Neural cell (in vitro differentiated cells): ENCODE data around the gene GPX6. TPM values are rescaled to one million over a fixed set of nuclear protein-coding genes. Genes with fewer than 3 reads are reported as not detected.
"Not testable (repeated sequence)": the region's sequence is repeated elsewhere in the genome, so short reads cannot be mapped to it uniquely, and the experiment has no call there.

Experiments used
- H2AFZ ChIP-seq: fragments of 200-600, 300-800 bp; sonication (generic), shearing (Covaris generic); 2 replicates; pipeline ENCODE4 v1.6.0; 2014; ENCODE audit warnings: low read depth, mild to moderate bottlenecking, antibody characterized with exemption, low read length, moderate library complexity
- H3F3A ChIP-seq: fragments of 200-600 bp; shearing (Covaris generic); 2 replicates; pipeline ENCODE4 v1.6.1; 2016; ENCODE audit warnings: mild to moderate bottlenecking, moderate library complexity, mixed read lengths, antibody characterized with exemption, low read length; ENCODE audit not compliant: insufficient read depth, poor library complexity, severe bottlenecking
- H3K27ac ChIP-seq: fragments of 200-600, 300-800 bp; sonication (generic), shearing (Covaris generic); 2 replicates; pipeline ENCODE4 v1.5.1; 2014; ENCODE audit warnings: mild to moderate bottlenecking, low read length, moderate library complexity
- H3K27me3 ChIP-seq: fragments of 300-800, 200-600 bp; sonication (generic), shearing (Covaris generic); 2 replicates; pipeline ENCODE4 v1.6.0; 2014; ENCODE audit warnings: mild to moderate bottlenecking, low read depth, low read length, moderate library complexity; ENCODE audit not compliant: insufficient read depth
- H3K36me3 ChIP-seq: fragments of 300-800, 200-600 bp; sonication (generic), shearing (Covaris generic); 2 replicates; pipeline ENCODE4 v1.5.1; 2014; ENCODE audit warnings: mild to moderate bottlenecking, antibody characterized with exemption, low read length, moderate library complexity; ENCODE audit not compliant: insufficient read depth
- H3K4me2 ChIP-seq: fragments of 300-800, 200-600 bp; sonication (generic), shearing (Covaris generic); 2 replicates; pipeline ENCODE4 v1.6.0; 2014; ENCODE audit warnings: mild to moderate bottlenecking, low read length
- H3K4me3 ChIP-seq: fragments of 300-800, 200-600 bp; sonication (generic), shearing (Covaris generic); 2 replicates; pipeline ENCODE4 v1.5.1; 2014; ENCODE audit warnings: mild to moderate bottlenecking, low read length, moderate library complexity
- H3K79me2 ChIP-seq: fragments of 200-600 bp; shearing (Covaris generic); replicated peaks from 2 replicates; pipeline ENCODE4 v1.6.0; 2014; ENCODE audit warnings: mild to moderate bottlenecking, low read length, moderate library complexity; ENCODE audit not compliant: insufficient read depth
- H3K9ac ChIP-seq: fragments of 300-800, 200-600 bp; sonication (generic), shearing (Covaris generic); 2 replicates; pipeline ENCODE4 v1.6.1; 2016; ENCODE audit warnings: mild to moderate bottlenecking, low read length, mixed read lengths
- H3K9me2 ChIP-seq: fragments of 200-600 bp; shearing (Covaris generic); 2 replicates; pipeline ENCODE4 v1.6.1; 2016; ENCODE audit warnings: mild to moderate bottlenecking, low read length, mixed read lengths; ENCODE audit not compliant: insufficient read depth
- H3K9me3 ChIP-seq: fragments of 200-600, 300-800 bp; sonication (generic), shearing (Covaris generic); 2 replicates; pipeline ENCODE4 v1.6.1; 2016; ENCODE audit warnings: mild to moderate bottlenecking, mixed run types, low read length, moderate library complexity, mixed read lengths
- H4K20me1 ChIP-seq: fragments of 200-600 bp; shearing (Covaris generic); 2 replicates; pipeline ENCODE4 v1.6.1; 2016; ENCODE audit warnings: mild to moderate bottlenecking, mixed run types; ENCODE audit not compliant: insufficient read depth
- EP300 ChIP-seq: fragments of 450-650 bp; conservative IDR thresholded peaks from 2 replicates; pipeline ENCODE4 v1.6.1; 2014; ENCODE audit warnings: antibody characterized with exemption, mild to moderate bottlenecking, moderate library complexity; ENCODE audit not compliant: poor library complexity, severe bottlenecking
- EZH2 ChIP-seq: fragments of 200-600, 300-800 bp; shearing (Covaris generic), sonication (generic); IDR thresholded peaks from 2 replicates; pipeline ENCODE4 v1.6.1; 2014; ENCODE audit warnings: antibody characterized with exemption, low read length, borderline replicate concordance, mild to moderate bottlenecking; ENCODE audit not compliant: insufficient read depth, poor library complexity, severe bottlenecking
- MXI1 ChIP-seq: fragments of 450-650 bp; conservative IDR thresholded peaks from 2 replicates; pipeline ENCODE4 v1.6.1; 2014; ENCODE audit warnings: antibody characterized with exemption, mild to moderate bottlenecking; ENCODE audit not compliant: poor library complexity, severe bottlenecking
- POLR2AphosphoS5 ChIP-seq: IDR thresholded peaks from 2 replicates; pipeline ENCODE4 v1.6.1; 2012
- RAD21 ChIP-seq: fragments of 450-650 bp; conservative IDR thresholded peaks from 2 replicates; pipeline ENCODE4 v1.6.1; 2014; ENCODE audit warnings: antibody characterized with exemption, mild to moderate bottlenecking, moderate library complexity
- SMC3 ChIP-seq: fragments of 450-650 bp; conservative IDR thresholded peaks from 2 replicates; pipeline ENCODE4 v1.6.1; 2014; ENCODE audit warnings: antibody characterized with exemption, mild to moderate bottlenecking, moderate library complexity; ENCODE audit not compliant: poor library complexity
- TAF1 ChIP-seq: IDR thresholded peaks from 2 replicates; pipeline ENCODE4 v1.6.1; 2012; ENCODE audit warnings: low read depth
- polyA plus RNA-seq: library from polyadenylated mRNA; depleted of rRNA; stranded (reverse); fragments of >200 nt; gene quantifications from 2 replicates; pipeline ENCODE4 v1.2.3, GENCODE V29; 2014
- TF ChIP-seq, protein P1 (sequence below): IDR thresholded peaks from 2 replicates; pipeline ENCODE4 v1.6.1; 2012; ENCODE audit warnings: borderline replicate concordance
- TF ChIP-seq, protein P2 (sequence below): fragments of 450-650 bp; IDR thresholded peaks from 2 replicates; pipeline ENCODE4 v1.5.1; 2014; ENCODE audit warnings: antibody characterized with exemption, mild to moderate bottlenecking, moderate library complexity; ENCODE audit not compliant: poor library complexity, severe bottlenecking

Gene GPX6
- polyA plus RNA-seq, 1 donor from 2014 or later, result not detected

DNA sequence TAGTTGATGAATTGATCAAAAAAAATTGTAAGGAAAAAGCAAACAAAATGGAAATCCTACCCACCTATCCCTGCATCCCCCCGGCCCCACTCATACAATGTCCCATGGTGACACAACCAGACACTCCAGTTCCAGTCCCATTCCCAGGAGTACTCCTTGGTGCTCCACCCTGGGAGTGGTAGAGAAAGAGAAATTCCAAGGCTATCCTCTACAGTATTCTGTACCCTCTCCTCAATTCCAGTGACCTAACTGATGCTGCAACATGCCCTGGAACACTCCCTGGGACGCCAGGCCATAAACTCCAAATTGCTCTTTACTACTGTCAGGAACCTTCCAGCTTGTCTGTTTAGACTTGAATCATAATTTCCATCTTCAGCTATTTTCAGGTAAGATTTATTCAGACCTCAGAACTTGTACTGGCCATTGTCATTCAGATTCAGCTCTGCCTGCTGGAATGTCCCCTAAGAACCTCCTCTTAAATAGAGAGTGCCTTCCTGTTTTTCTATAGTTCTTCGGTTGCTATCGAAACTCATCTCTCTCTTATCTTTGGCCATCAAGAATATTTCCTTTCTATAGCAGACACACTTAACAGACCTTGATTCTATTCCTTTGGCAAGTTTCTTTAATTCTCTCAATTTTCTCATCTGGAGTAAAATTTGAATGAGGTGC, 8.7 kb downstream of the GPX6 start:
- Histone ChIP-seq H3K4me3 (no peak overlapping the region), H2AFZ (no peak overlapping the region), H3K27me3 (no peaks in the 10 kb centered on the region), H4K20me1 (no peaks in the 10 kb centered on the region), H3K27ac (no peak overlapping the region), H3K79me2 (no peaks in the 10 kb centered on the region), H3F3A (no peaks in the 10 kb centered on the region), H3K9me2 (no peaks in the 10 kb centered on the region), H3K36me3 (no peaks in the 10 kb centered on the region), H3K9me3 (no peaks in the 10 kb centered on the region), H3K4me2 (no peak overlapping the region), H3K9ac (no peak overlapping the region)
- TF ChIP-seq SMC3, result no peak
- no peak for TF ChIP-seq MXI1
- no peak for TF ChIP-seq RAD21
- TF ChIP-seq EZH2, result no peak
- TF ChIP-seq TAF1, result no peak
- no peak for TF ChIP-seq POLR2AphosphoS5
- no peak for TF ChIP-seq EP300
- TF ChIP-seq, protein P1, sequence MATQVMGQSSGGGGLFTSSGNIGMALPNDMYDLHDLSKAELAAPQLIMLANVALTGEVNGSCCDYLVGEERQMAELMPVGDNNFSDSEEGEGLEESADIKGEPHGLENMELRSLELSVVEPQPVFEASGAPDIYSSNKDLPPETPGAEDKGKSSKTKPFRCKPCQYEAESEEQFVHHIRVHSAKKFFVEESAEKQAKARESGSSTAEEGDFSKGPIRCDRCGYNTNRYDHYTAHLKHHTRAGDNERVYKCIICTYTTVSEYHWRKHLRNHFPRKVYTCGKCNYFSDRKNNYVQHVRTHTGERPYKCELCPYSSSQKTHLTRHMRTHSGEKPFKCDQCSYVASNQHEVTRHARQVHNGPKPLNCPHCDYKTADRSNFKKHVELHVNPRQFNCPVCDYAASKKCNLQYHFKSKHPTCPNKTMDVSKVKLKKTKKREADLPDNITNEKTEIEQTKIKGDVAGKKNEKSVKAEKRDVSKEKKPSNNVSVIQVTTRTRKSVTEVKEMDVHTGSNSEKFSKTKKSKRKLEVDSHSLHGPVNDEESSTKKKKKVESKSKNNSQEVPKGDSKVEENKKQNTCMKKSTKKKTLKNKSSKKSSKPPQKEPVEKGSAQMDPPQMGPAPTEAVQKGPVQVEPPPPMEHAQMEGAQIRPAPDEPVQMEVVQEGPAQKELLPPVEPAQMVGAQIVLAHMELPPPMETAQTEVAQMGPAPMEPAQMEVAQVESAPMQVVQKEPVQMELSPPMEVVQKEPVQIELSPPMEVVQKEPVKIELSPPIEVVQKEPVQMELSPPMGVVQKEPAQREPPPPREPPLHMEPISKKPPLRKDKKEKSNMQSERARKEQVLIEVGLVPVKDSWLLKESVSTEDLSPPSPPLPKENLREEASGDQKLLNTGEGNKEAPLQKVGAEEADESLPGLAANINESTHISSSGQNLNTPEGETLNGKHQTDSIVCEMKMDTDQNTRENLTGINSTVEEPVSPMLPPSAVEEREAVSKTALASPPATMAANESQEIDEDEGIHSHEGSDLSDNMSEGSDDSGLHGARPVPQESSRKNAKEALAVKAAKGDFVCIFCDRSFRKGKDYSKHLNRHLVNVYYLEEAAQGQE, result no peak
- TF ChIP-seq, protein P2, sequence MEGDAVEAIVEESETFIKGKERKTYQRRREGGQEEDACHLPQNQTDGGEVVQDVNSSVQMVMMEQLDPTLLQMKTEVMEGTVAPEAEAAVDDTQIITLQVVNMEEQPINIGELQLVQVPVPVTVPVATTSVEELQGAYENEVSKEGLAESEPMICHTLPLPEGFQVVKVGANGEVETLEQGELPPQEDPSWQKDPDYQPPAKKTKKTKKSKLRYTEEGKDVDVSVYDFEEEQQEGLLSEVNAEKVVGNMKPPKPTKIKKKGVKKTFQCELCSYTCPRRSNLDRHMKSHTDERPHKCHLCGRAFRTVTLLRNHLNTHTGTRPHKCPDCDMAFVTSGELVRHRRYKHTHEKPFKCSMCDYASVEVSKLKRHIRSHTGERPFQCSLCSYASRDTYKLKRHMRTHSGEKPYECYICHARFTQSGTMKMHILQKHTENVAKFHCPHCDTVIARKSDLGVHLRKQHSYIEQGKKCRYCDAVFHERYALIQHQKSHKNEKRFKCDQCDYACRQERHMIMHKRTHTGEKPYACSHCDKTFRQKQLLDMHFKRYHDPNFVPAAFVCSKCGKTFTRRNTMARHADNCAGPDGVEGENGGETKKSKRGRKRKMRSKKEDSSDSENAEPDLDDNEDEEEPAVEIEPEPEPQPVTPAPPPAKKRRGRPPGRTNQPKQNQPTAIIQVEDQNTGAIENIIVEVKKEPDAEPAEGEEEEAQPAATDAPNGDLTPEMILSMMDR, result no peak

DNA sequence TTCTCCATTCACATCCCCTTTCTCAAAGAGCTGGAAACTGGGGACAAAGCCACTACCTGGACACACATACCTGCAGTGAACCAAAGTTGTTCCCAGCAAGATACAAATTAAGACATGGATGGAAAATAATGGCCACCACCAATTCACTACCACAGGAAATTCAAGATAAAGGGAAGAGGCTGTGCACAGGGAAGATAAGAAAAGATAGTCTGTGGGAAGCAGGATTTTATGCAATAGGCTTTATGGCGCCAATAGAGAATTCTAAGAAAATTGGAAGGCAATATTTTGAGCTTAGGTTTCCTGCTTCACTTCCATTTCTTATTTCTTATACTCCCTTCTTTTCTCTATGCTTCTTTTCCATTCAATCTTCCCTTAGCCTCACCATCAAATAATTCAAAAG, 9.9 kb downstream of the GPX6 start:
- H3K4me3 ChIP-seq, result no peak overlapping the region
- H3K9me3 ChIP-seq, result no peaks in the 10 kb centered on the region
- H3K27ac ChIP-seq, result no peak overlapping the region
- no peaks in the 10 kb centered on the region for H3K36me3 ChIP-seq
- H4K20me1 ChIP-seq, result no peaks in the 10 kb centered on the region
- H3K9me2 ChIP-seq, result no peaks in the 10 kb centered on the region
- H3F3A ChIP-seq, result no peaks in the 10 kb centered on the region
- H3K27me3 ChIP-seq, result no peaks in the 10 kb centered on the region
- no peak for TF ChIP-seq EZH2
- TF ChIP-seq, protein P1, result no peak
- TF ChIP-seq MXI1, result no peak
- TF ChIP-seq TAF1, result no peak
- no peak for TF ChIP-seq SMC3
- no peak for TF ChIP-seq EP300
- TF ChIP-seq, protein P2, result no peak
- TF ChIP-seq POLR2AphosphoS5, result no peak
- no peak for TF ChIP-seq RAD21
- no peak overlapping the region for H2AFZ ChIP-seq
- no peaks in the 10 kb centered on the region for H3K79me2 ChIP-seq
- H3K4me2 ChIP-seq, result no peak overlapping the region
- no peak overlapping the region for H3K9ac ChIP-seq

DNA sequence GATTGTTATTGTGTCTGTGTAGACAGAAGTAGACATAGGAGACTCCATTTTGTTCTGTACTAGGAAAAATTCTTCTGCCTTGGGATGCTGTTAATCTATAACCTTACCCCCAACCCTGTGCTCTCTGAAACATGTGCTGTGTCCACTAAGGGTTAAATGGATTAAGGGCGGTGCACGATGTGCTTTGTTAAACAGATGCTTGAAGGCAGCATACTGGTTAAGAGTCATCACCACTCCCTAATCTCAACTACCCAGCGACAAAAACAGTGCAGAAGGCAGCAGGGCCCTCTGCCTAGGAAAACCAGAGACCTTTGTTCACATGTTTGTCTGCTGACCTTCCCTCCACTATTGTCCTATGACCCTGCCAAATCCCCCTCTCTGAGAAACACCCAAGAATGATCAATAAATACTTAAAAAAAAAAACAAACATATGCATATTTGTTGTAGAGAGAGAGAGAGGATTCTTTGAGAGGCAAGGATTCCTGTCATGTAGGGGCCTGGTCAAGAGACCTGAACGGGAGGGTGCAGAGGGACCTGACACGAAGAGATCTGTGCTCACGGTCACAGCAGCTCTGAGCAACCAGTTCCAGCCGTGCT, 12.8 kb downstream of the GPX6 start:
- H3K27me3 ChIP-seq, H3K9ac ChIP-seq: not testable (repeated sequence)

More for the DNA sequence above, 12.8 kb downstream of the GPX6 start:
- not testable (repeated sequence) for H3K9me2 ChIP-seq, H4K20me1 ChIP-seq, H2AFZ ChIP-seq, H3K36me3 ChIP-seq, H3K27ac ChIP-seq, H3K79me2 ChIP-seq, H3K4me3 ChIP-seq, H3K4me2 ChIP-seq, H3K9me3 ChIP-seq, H3F3A ChIP-seq
